ENCODE data around the gene KRT7.
A peak's percentile ranks its signal among the peaks of the same experiment; 100 is the strongest.

KRT7 gene

DNA sequence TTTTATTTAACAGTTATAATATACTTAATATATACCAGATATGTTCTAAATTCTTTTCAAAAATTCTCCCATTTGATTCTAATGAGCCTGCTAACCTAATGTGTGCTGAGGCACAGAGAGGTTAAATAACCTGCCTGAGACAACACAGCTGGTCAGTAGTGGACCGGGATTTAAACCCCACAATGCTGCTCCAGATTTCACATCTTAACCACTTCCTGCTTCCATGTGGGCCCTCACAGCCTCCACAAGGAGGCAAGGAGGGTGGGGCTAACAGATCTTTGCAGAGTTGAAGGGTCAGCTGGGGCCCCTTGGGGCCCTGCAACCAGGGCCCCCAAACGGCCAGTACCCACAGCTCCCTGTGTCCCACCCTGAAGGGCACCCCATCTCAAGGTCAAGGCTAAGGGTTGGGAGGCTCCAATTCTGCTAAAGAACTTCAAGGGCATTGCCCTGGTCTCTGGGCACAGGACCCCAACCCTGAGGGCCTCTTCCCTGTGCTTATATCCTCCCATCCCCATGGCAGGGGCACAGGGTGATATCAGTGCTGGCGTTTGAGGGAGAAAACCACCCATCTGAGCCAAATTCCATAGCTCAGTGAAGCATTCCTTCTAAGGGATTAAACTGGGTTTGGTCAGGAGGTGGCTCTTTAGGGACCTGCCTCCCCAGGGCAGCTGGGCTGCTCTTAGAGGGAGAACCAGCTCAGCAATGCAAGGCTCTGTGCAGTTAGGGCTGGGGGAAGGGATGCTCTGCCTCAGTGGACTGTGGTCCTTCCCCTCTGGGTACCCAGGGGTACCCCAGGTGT lies 43.5 kb upstream of the KRT7 start:
- Histone ChIP-seq H2AFZ (no peak overlapping the region), H3K27me3 (ENCODE audit: control insufficient read depth, insufficient read depth, low read length) (no peaks in the 10 kb centered on the region), H3K27ac (no peak overlapping the region), H3K4me2 (ENCODE audit: low read length) (peak overlapping the region; percentile 82), H3K79me2 (no peaks in the 10 kb centered on the region), H3K4me3 (ENCODE audit: low read depth, low read length) (no peak overlapping the region), H3K9me3 (ENCODE audit: control insufficient read depth, low read length) (no peaks in the 10 kb centered on the region), H3K9ac (no peak overlapping the region), H3K36me3 (ENCODE audit: control insufficient read depth, insufficient read depth, low read length) (no peaks in the 10 kb centered on the region), H3K4me1 (peaks cover 24% of the 10 kb centered on the region)
- TF ChIP-seq, protein P1, sequence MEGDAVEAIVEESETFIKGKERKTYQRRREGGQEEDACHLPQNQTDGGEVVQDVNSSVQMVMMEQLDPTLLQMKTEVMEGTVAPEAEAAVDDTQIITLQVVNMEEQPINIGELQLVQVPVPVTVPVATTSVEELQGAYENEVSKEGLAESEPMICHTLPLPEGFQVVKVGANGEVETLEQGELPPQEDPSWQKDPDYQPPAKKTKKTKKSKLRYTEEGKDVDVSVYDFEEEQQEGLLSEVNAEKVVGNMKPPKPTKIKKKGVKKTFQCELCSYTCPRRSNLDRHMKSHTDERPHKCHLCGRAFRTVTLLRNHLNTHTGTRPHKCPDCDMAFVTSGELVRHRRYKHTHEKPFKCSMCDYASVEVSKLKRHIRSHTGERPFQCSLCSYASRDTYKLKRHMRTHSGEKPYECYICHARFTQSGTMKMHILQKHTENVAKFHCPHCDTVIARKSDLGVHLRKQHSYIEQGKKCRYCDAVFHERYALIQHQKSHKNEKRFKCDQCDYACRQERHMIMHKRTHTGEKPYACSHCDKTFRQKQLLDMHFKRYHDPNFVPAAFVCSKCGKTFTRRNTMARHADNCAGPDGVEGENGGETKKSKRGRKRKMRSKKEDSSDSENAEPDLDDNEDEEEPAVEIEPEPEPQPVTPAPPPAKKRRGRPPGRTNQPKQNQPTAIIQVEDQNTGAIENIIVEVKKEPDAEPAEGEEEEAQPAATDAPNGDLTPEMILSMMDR (IDR thresholded peaks at IDR 0.05), result no peak

DNA sequence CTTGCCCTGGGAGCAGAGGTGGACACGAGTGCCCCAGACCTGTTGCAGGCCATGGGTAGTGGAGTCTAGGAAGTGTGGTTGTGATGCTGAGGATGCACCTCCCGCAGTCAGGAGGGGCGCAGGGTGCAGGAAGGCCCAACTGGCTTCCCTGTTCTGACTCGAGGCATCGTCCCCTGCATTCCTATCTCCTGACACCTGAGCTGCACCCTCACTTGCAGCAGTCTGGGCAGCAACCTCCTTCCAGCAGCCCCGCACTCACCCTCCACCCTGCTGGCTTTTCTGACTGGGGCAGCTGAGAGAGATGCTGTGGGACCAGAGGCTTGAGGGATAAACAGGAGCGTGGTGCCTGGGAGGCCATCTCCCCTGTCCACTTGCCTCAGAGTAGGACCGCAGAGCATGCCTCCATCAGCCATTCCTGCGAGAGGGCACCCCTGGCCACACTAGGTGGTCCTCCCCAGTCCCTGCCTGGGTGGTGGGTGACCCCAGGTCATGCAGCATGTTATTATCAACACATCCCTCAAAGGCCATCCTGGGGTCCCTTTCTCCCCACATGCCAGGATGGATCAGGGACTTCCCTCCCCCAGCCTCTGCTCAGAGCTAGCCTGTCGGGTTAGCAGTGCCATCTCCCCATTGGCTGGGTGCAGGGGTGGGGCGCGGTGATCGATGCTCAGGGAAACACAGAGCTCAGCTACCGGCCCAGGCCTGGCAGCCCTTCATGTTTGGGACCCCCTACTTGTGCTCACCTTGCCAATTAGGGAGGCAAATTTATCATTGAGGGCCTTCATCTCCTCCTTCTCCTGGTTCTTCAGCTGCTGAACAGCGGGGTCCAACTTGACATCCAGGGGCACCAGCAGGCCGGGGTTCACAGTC lies 41.9 kb upstream of the KRT7 start:
- TF ChIP-seq, protein P1 (IDR thresholded peaks at IDR 0.05), result no peak
- Histone ChIP-seq H3K79me2 (no peaks in the 10 kb centered on the region), H3K4me2 (ENCODE audit: low read length) (peak overlapping the region; percentile 82), H3K9ac (no peak overlapping the region), H3K4me3 (ENCODE audit: low read depth, low read length) (peak overlapping the region; percentile 59), H3K9me3 (ENCODE audit: control insufficient read depth, low read length) (no peaks in the 10 kb centered on the region), H3K27ac (no peak overlapping the region), H3K36me3 (ENCODE audit: control insufficient read depth, insufficient read depth, low read length) (no peaks in the 10 kb centered on the region), H3K4me1 (peaks cover 24% of the 10 kb centered on the region), H3K27me3 (ENCODE audit: control insufficient read depth, insufficient read depth, low read length) (no peaks in the 10 kb centered on the region), H2AFZ (no peak overlapping the region)

DNA sequence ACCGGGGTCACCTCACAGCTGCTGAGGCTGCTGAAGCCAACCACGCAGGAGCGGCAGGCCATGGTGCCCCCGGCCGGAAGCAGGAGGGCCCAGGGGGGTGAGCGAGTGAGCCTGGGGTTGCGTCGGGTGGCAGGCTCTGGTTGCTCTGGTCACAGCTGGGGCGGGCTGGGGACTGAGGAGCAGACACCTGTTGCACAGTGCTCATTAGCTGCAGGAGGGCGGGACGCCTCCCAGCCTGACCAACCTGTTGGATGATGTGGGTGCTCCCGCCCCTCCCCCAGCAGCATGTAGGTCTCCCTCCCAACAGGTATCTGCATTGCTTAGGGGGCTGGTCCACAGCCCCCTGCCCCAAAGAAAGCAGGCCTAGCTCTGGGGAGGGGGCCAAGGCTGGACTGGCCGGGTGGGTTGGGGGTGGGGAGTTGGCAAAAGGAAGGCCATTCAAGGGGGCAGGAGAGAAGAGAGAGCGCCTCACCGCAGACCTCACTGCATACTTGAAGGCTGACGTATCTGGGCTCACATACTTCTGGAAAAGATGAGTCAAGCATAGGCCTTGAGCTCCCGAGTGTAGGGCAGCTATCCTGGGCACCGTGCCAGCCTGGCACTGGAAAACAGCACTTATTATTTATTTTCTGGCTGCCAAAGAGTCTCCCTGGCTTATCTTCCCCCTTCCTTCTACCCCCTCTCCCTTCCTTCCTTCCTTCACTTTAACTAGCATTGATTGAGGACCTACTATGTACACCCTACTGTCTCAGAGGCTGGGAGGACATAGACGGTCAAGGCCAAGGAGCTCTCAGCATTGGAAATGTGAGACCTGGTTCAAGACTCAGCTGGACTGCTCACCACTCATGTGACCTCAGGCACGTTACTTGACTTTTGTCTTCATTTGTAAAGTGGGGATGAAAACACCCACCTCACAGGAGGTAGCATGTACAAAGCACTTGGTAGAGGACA lies 40.9 kb upstream of the KRT7 start, which contains the start of gene KRT80:
Gene KRT80, minus strand, starts transcription at position 174 of the 951 bp plus-strand sequence. Its CDS starts 112 bp downstream, at position 62.
- Histone ChIP-seq H3K27me3 (ENCODE audit: control insufficient read depth, insufficient read depth, low read length) (no peaks in the 10 kb centered on the region), H3K27ac (peak within 1 kb of the TSS; percentile 49), H2AFZ (peak within 1 kb of the TSS; percentile 23), H3K36me3 (ENCODE audit: control insufficient read depth, insufficient read depth, low read length) (no peaks in the 10 kb centered on the region), H3K9ac (no peak within 1 kb of the TSS), H3K79me2 (no peaks in the 10 kb centered on the region), H3K4me3 (ENCODE audit: low read depth, low read length) (peak within 1 kb of the TSS; percentile 59), H3K4me1 (peaks cover 22% of the 10 kb centered on the region), H3K9me3 (ENCODE audit: control insufficient read depth, low read length) (no peaks in the 10 kb centered on the region), H3K4me2 (ENCODE audit: low read length) (peak within 1 kb of the TSS; percentile 82)
- TF ChIP-seq, protein P1 (IDR thresholded peaks at IDR 0.05), result no peak

DNA sequence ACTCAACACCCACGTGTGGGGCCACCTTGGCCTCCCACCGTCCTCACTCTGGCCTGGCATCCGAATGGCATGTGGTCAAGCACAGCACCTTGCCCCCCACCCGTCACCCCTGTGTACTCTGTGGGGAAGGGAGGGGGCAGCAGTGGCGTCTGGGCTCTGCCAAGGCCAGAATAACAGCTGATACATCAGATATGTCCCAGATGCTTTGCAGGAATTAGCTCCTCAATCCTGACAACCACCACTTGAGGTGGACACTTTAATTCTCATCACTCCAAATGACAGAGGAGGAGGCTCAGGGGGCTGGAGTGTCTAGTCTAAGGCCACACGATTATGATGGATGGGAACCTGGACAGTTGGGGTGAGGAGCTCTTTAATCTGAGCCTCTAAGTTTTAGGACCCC lies 39.5 kb upstream of the KRT7 start:
- Histone ChIP-seq H3K27ac (no peak overlapping the region), H2AFZ (no peak overlapping the region), H3K4me2 (ENCODE audit: low read length) (peak overlapping the region; percentile 30), H3K79me2 (no peaks in the 10 kb centered on the region), H3K27me3 (ENCODE audit: control insufficient read depth, insufficient read depth, low read length) (no peaks in the 10 kb centered on the region), H3K9ac (no peak overlapping the region), H3K9me3 (ENCODE audit: control insufficient read depth, low read length) (no peaks in the 10 kb centered on the region), H3K4me3 (ENCODE audit: low read depth, low read length) (no peak overlapping the region), H3K36me3 (ENCODE audit: control insufficient read depth, insufficient read depth, low read length) (no peaks in the 10 kb centered on the region), H3K4me1 (peaks cover 21% of the 10 kb centered on the region)
- TF ChIP-seq, protein P1 (IDR thresholded peaks at IDR 0.05), result no peak
